ENCODE measurements around the gene PGD.

Gene PGD

GRCh38 chr1:10446790-10447422, 48.0 kb downstream of the PGD start:
- H3F3A ChIP-seq (ENCODE audit: insufficient read depth, low read length) = no peaks in the 10 kb centered on the region
- H2AFZ ChIP-seq (ENCODE audit: low read length) = no peak overlapping the region
- no peak for TF ChIP-seq CTCF (IDR thresholded peaks at IDR 0.05; ENCODE audit: low read length)
- no peak for TF ChIP-seq EZH2 (IDR thresholded peaks at IDR 0.05; ENCODE audit: borderline replicate concordance, low read length)

GRCh38 chr1:10449751-10450150, 50.9 kb downstream of the PGD start, which contains the start of gene CORT:
CORT (plus strand) TSS chr1:10450031; CDS start chr1:10450224, 193 bp downstream.
- Histone ChIP-seq H3K79me2 (ENCODE audit: insufficient read depth, low read length) (no peaks in the 10 kb centered on the region), H3K9me2 (ENCODE audit: low read depth, low read length) (no peaks in the 10 kb centered on the region), H3K27me3 (ENCODE audit: insufficient read depth, low read length) (no peaks in the 10 kb centered on the region), H2AFZ (ENCODE audit: low read length) (no peak within 1 kb of the TSS), H3K36me3 (ENCODE audit: insufficient read depth, low read length) (no peaks in the 10 kb centered on the region), H3K9me3 (ENCODE audit: low read length) (no peaks in the 10 kb centered on the region), H3K27ac (ENCODE audit: low read depth, low read length, poor library complexity, severe bottlenecking) (no peak within 1 kb of the TSS), H3K4me2 (ENCODE audit: low read length) (no peak within 1 kb of the TSS), H4K20me1 (ENCODE audit: insufficient read depth, low read length) (no peaks in the 10 kb centered on the region), H3K4me1 (ENCODE audit: insufficient read depth, low read length, severe bottlenecking) (no peaks in the 10 kb centered on the region), H3F3A (ENCODE audit: insufficient read depth, low read length) (no peaks in the 10 kb centered on the region), H3K9ac (ENCODE audit: low read length) (no peak within 1 kb of the TSS), H3K4me3 (ENCODE audit: low read depth, low read length, poor library complexity, severe bottlenecking) (no peak within 1 kb of the TSS)
- TF ChIP-seq CTCF (IDR thresholded peaks at IDR 0.05; ENCODE audit: low read length) (no peak), EZH2 (IDR thresholded peaks at IDR 0.05; ENCODE audit: borderline replicate concordance, low read length) (no peak)

More at GRCh38 chr1:10446790-10447422, 48.0 kb downstream of the PGD start:
- Histone ChIP-seq H4K20me1 (ENCODE audit: insufficient read depth, low read length) (no peaks in the 10 kb centered on the region), H3K27me3 (ENCODE audit: insufficient read depth, low read length) (no peaks in the 10 kb centered on the region), H3K4me1 (ENCODE audit: insufficient read depth, low read length, severe bottlenecking) (no peaks in the 10 kb centered on the region), H3K4me3 (ENCODE audit: low read depth, low read length, poor library complexity, severe bottlenecking) (no peak overlapping the region), H3K9ac (ENCODE audit: low read length) (no peak overlapping the region), H3K79me2 (ENCODE audit: insufficient read depth, low read length) (no peaks in the 10 kb centered on the region), H3K9me2 (ENCODE audit: low read depth, low read length) (no peaks in the 10 kb centered on the region), H3K36me3 (ENCODE audit: insufficient read depth, low read length) (no peaks in the 10 kb centered on the region), H3K9me3 (ENCODE audit: low read length) (no peaks in the 10 kb centered on the region), H3K27ac (ENCODE audit: low read depth, low read length, poor library complexity, severe bottlenecking) (no peak overlapping the region), H3K4me2 (ENCODE audit: low read length) (no peak overlapping the region)

GRCh38 chr1:10450156-10450814, 51.4 kb downstream of the PGD start:
- Histone ChIP-seq H3K9me2 (ENCODE audit: low read depth, low read length) (no peaks in the 10 kb centered on the region), H3K27me3 (ENCODE audit: insufficient read depth, low read length) (no peaks in the 10 kb centered on the region), H3K79me2 (ENCODE audit: insufficient read depth, low read length) (no peaks in the 10 kb centered on the region), H2AFZ (ENCODE audit: low read length) (no peak overlapping the region), H4K20me1 (ENCODE audit: insufficient read depth, low read length) (no peaks in the 10 kb centered on the region), H3K27ac (ENCODE audit: low read depth, low read length, poor library complexity, severe bottlenecking) (no peak overlapping the region), H3K4me1 (ENCODE audit: insufficient read depth, low read length, severe bottlenecking) (no peaks in the 10 kb centered on the region), H3K9ac (ENCODE audit: low read length) (no peak overlapping the region), H3K4me3 (ENCODE audit: low read depth, low read length, poor library complexity, severe bottlenecking) (no peak overlapping the region), H3K36me3 (ENCODE audit: insufficient read depth, low read length) (no peaks in the 10 kb centered on the region; the same call in 1 of the 2 replicates), H3K9me3 (ENCODE audit: low read length) (no peaks in the 10 kb centered on the region), H3F3A (ENCODE audit: insufficient read depth, low read length) (no peaks in the 10 kb centered on the region), H3K4me2 (ENCODE audit: low read length) (no peak overlapping the region)
- TF ChIP-seq CTCF (IDR thresholded peaks at IDR 0.05; ENCODE audit: low read length) (no peak), EZH2 (IDR thresholded peaks at IDR 0.05; ENCODE audit: borderline replicate concordance, low read length) (no peak)

Measured in OCI-LY1 (cell line).